IMR-90 (cell line): ENCODE data around the gene IGFBPL1. TPM values are rescaled to one million over a fixed set of nuclear protein-coding genes. Genes with fewer than 3 reads are reported as not detected.

ENCODE experiments used
- ATAC-seq: fragments of 200-7000 bp; cut with Tn5 transposase; 2 replicates; pipeline ENCODE4 v1.9.1; 2020; ENCODE audit warnings: low read depth, mild to moderate bottlenecking, moderate library complexity
- BruUV-seq: library from RNA; stranded (reverse); fragments of 400-500 nt; replicated peaks from 2 replicates; lab custom pipeline; 2021; lab: Mats Ljungman, UMichigan
- CTCF ChIA-PET: fragments of 300-600 bp; formaldehyde crosslinking; extraction: SDS; loops from one replicate; lab custom pipeline; 2021; ENCODE audit warnings: antibody characterized with exemption; lab: Yijun Ruan, JAX
- POLR2A ChIA-PET: fragments of 300-600 bp; sonication (Branson Sonifier 250); formaldehyde crosslinking; loops from one replicate; lab custom pipeline; 2022; ENCODE audit warnings: antibody characterized with exemption; ENCODE audit not compliant: unreplicated experiment; lab: Charles Lee
- DNase-seq: peaks from one replicate; pipeline ENCODE4 v3.0.0; 2013
- H2AFZ ChIP-seq: replicated peaks from 2 replicates; pipeline ENCODE3; 2013; ENCODE audit warnings: low read length, mild to moderate bottlenecking; ENCODE audit not compliant: poor library complexity
- H2AK5ac ChIP-seq: 2 replicates; pipeline ENCODE4 v1.6.1; 2013; ENCODE audit warnings: low read depth, low read length, inconsistent platforms
- H2AK9ac ChIP-seq: replicated peaks from 2 replicates; pipeline ENCODE3; 2013; ENCODE audit warnings: mild to moderate bottlenecking, low read depth, low read length, moderate library complexity; ENCODE audit not compliant: poor library complexity
- H2BK120ac ChIP-seq: 2 replicates; pipeline ENCODE4 v1.6.1; 2013; ENCODE audit warnings: low read depth, low read length, inconsistent platforms
- H2BK15ac ChIP-seq: 3 replicates; pipeline ENCODE4 v1.6.1; 2013; ENCODE audit warnings: low read depth, low read length, inconsistent platforms
- H2BK20ac ChIP-seq: 2 replicates; pipeline ENCODE4 v1.6.1; 2013; ENCODE audit warnings: low read depth, mild to moderate bottlenecking, inconsistent platforms, low read length, moderate library complexity
- H2BK5ac ChIP-seq: 2 replicates; pipeline ENCODE4 v1.6.1; 2013; ENCODE audit warnings: mild to moderate bottlenecking, low read depth, low read length, inconsistent platforms; ENCODE audit not compliant: poor library complexity, severe bottlenecking
- H3K14ac ChIP-seq: replicated peaks from 2 replicates; pipeline ENCODE4 v1.6.1; 2013; ENCODE audit warnings: low read depth, low read length, inconsistent platforms
- H3K18ac ChIP-seq: 2 replicates; pipeline ENCODE4 v1.6.1; 2013; ENCODE audit warnings: low read depth, low read length, control low read depth
- H3K23ac ChIP-seq: 2 replicates; pipeline ENCODE4 v1.6.1; 2013; ENCODE audit warnings: low read depth, low read length, inconsistent platforms
- H3K27ac ChIP-seq: 2 replicates; pipeline ENCODE4 v1.5.1; 2013; ENCODE audit warnings: mild to moderate bottlenecking, control low read depth, low read length; ENCODE audit not compliant: insufficient read depth
- H3K27me3 ChIP-seq: 2 replicates; pipeline ENCODE4 v1.6.1; 2013; ENCODE audit warnings: low read length; ENCODE audit not compliant: control insufficient read depth, insufficient read depth
- H3K36me3 ChIP-seq: 2 replicates; pipeline ENCODE4 v1.6.1; 2013; ENCODE audit warnings: low read length, mixed read lengths; ENCODE audit not compliant: control insufficient read depth, insufficient read depth
- H3K4ac ChIP-seq: 2 replicates; pipeline ENCODE4 v1.6.1; 2013; ENCODE audit warnings: low read depth, low read length, inconsistent platforms
- H3K4me1 ChIP-seq: 2 replicates; pipeline ENCODE4 v1.6.1; 2013; ENCODE audit warnings: low read length, mixed read lengths; ENCODE audit not compliant: control insufficient read depth, insufficient read depth
- H3K4me2 ChIP-seq: 2 replicates; pipeline ENCODE4 v1.6.1; 2013; ENCODE audit warnings: low read depth, mild to moderate bottlenecking, control low read depth, low read length, moderate library complexity
- H3K4me3 ChIP-seq: 2 replicates; pipeline ENCODE4 v1.5.1; 2013; ENCODE audit warnings: low read depth, mild to moderate bottlenecking, control low read depth, low read length, moderate library complexity; ENCODE audit not compliant: insufficient read depth
- H3K56ac ChIP-seq: 2 replicates; pipeline ENCODE4 v1.6.1; 2013; ENCODE audit warnings: low read length, inconsistent platforms; ENCODE audit not compliant: insufficient read depth; ENCODE audit errors: extremely low read depth
- H3K79me1 ChIP-seq, 2 experiments: 2 replicates each; pipeline ENCODE4 v1.6.1; 2013; ENCODE audit warnings: low read length in 2 of 2, inconsistent platforms in 1 of 2, low read depth in 1 of 2
- H3K9ac ChIP-seq: 2 replicates; pipeline ENCODE4 v1.6.1; 2013; ENCODE audit warnings: low read depth, low read length, control low read depth
- H3K9me1 ChIP-seq: 2 replicates; pipeline ENCODE4 v1.6.1; 2013; ENCODE audit warnings: low read length, inconsistent platforms; ENCODE audit not compliant: insufficient read depth
- H3K9me3 ChIP-seq: 2 replicates; pipeline ENCODE4 v1.6.1; 2013; ENCODE audit warnings: low read length; ENCODE audit not compliant: control insufficient read depth, insufficient read depth
- H4K20me1 ChIP-seq: 2 replicates; pipeline ENCODE4 v1.6.1; 2013; ENCODE audit warnings: low read length, inconsistent platforms; ENCODE audit not compliant: insufficient read depth
- H4K5ac ChIP-seq: 2 replicates; pipeline ENCODE4 v1.6.1; 2013; ENCODE audit warnings: mild to moderate bottlenecking, low read depth, low read length, control low read depth
- H4K8ac ChIP-seq, 2 experiments: 2 replicates each; pipeline ENCODE4 v1.6.1; 2013; ENCODE audit warnings: low read depth in 2 of 2, low read length in 2 of 2, control low read depth in 1 of 2, inconsistent platforms in 1 of 2
- H4K91ac ChIP-seq: 2 replicates; pipeline ENCODE4 v1.6.1; 2013; ENCODE audit warnings: low read depth, low read length, inconsistent platforms; ENCODE audit not compliant: insufficient read depth
- BHLHE40 ChIP-seq: fragments of 150-350 bp; IDR thresholded peaks from 2 replicates; pipeline ENCODE4 v1.6.1; 2016; ENCODE audit warnings: mild to moderate bottlenecking, low read depth, low read length
- CEBPB ChIP-seq: IDR thresholded peaks from 2 replicates; pipeline ENCODE4 v1.6.1; 2012; ENCODE audit warnings: low read depth, low read length, improper control_type of control experiment
- CHD1 ChIP-seq: IDR thresholded peaks from 2 replicates; pipeline ENCODE4 v1.6.1; 2012; ENCODE audit warnings: low read depth, low read length, improper control_type of control experiment
- MAFK ChIP-seq: IDR thresholded peaks from 2 replicates; pipeline ENCODE4 v1.6.1; 2012; ENCODE audit warnings: low read depth, low read length, improper control_type of control experiment
- MAZ ChIP-seq: IDR thresholded peaks from 2 replicates; pipeline ENCODE4 v1.6.1; 2012; ENCODE audit warnings: low read depth, mild to moderate bottlenecking, low read length, improper control_type of control experiment, moderate library complexity, borderline replicate concordance
- MXI1 ChIP-seq: IDR thresholded peaks from 2 replicates; pipeline ENCODE4 v1.6.1; 2012; ENCODE audit warnings: low read depth, mild to moderate bottlenecking, low read length, moderate library complexity, borderline replicate concordance
- NFE2L2 ChIP-seq: fragments of 150-350 bp; IDR thresholded peaks from 2 replicates; pipeline ENCODE4 v1.6.1; 2016; ENCODE audit warnings: low read depth, mild to moderate bottlenecking, low read length
- RAD21 ChIP-seq: IDR thresholded peaks from 2 replicates; pipeline ENCODE4 v1.6.1; 2012; ENCODE audit warnings: low read length, improper control_type of control experiment
- SMC3 ChIP-seq: fragments of 150-350 bp; IDR thresholded peaks from 2 replicates; pipeline ENCODE4 v1.6.1; 2016; ENCODE audit warnings: low read depth, mild to moderate bottlenecking, antibody characterized with exemption, low read length, moderate library complexity
- WGBS, 2 experiments: methylation state at CpG; one replicate each; pipeline versions ENCODE4 v1.1.5 to v1.1.7; 2013; ENCODE audit warnings: missing lambda C conversion rate in 2 of 2; ENCODE audit not compliant: insufficient read length in 1 of 2; ENCODE audit errors: extremely low coverage in 2 of 2; 5-methylcytosine and 5-hydroxymethylcytosine counted together
- dilution Hi-C: fragments of 300-500 bp; cut with HindIII; formaldehyde crosslinking; loops from one replicate; pipeline ENCODE4 v1.14.3; 2018; ENCODE audit warnings: low sequenced_read_pairs; ENCODE audit not compliant: unreplicated experiment
- in situ Hi-C: fragments of 300-500 bp; cut with MboI; formaldehyde crosslinking; loops from 3 replicates; pipeline ENCODE4 v1.14.3; 2019; ENCODE audit warnings: low sequenced_read_pairs, inconsistent platforms, mixed read lengths
- intact Hi-C: fragments of 100-400 bp; cut with micrococcal nuclease; formaldehyde crosslinking; loops from 2 replicates; pipeline ENCODE4 v1.10.0; 2022
- polyA plus RNA-seq, 3 experiments: library from polyadenylated mRNA; depleted of rRNA; stranded (reverse); fragments of >200 nt; gene quantifications; 2 replicates each; pipeline ENCODE4 v1.2.3, GENCODE V29; 2012; ENCODE audit warnings: low replicate concordance in 1 of 3
- total RNA-seq: library from RNA; depleted of rRNA; stranded (reverse); fragments of >200 nt; gene quantifications from 2 replicates; pipeline ENCODE4 v1.2.3, GENCODE V29; 2012

The IGFBPL1 gene
- total and polyA plus RNA-seq, 2 of the 4 experiments (the other 2 are of a cell fraction): not detected

- no peak overlapping the region for H2BK20ac ChIP-seq
- DNase-seq (no peak), ATAC-seq (no peak)
- no peak overlapping the region for H4K5ac ChIP-seq
- H3K56ac ChIP-seq: no peak overlapping the region
- dilution Hi-C loops (no loop called here), intact Hi-C loops (no loop called here), in situ Hi-C loops (loop anchor here (25.0 kb wide), 1 partner anchor 870 kb away; the partner anchor contains the start of gene POLR1E)
- H4K91ac ChIP-seq: no peak overlapping the region
- H2AK5ac ChIP-seq: no peak overlapping the region
- H3K79me1 ChIP-seq: no peaks in the 10 kb centered on the region
- no peaks in the 10 kb centered on the region for H3K4me1 ChIP-seq
- peaks cover 10% of the 10 kb centered on the region for H3K27me3 ChIP-seq
- no CpG with 5 or more reads among the region's 5 CpGs for WGBS, 2 experiments
- H3K18ac ChIP-seq: no peak overlapping the region
- H3K9ac ChIP-seq: no peak overlapping the region
- no peaks in the 10 kb centered on the region for H3K9me1 ChIP-seq
- TF ChIP-seq BHLHE40 (no peak), SMC3 (no peak), RAD21 (no peak), CEBPB (no peak), MXI1 (no peak), MAFK (no peak), NFE2L2 (no peak), CHD1 (no peak), MAZ (no peak)
- no peak overlapping the region for H3K4ac ChIP-seq
- H3K4me3 ChIP-seq: no peak overlapping the region
- H2AK9ac ChIP-seq: no peak overlapping the region
- no peak overlapping the region for H2BK15ac ChIP-seq
- no peaks in the 10 kb centered on the region for H3K9me3 ChIP-seq
- no peaks in the 10 kb centered on the region for H3K36me3 ChIP-seq
- BruUV-seq: no TSS peak
- no peak overlapping the region for H2BK120ac ChIP-seq
- H2BK5ac ChIP-seq: no peak overlapping the region
- ChIA-PET POLR2A (no interaction called here), CTCF (no interaction called here)
- no peak overlapping the region for H4K8ac ChIP-seq
- no peak overlapping the region for H3K23ac ChIP-seq
- no peak overlapping the region for H3K14ac ChIP-seq
- no peak overlapping the region for H3K4me2 ChIP-seq
- no peak overlapping the region for H2AFZ ChIP-seq
- H4K20me1 ChIP-seq: no peaks in the 10 kb centered on the region
- no peak overlapping the region for H3K27ac ChIP-seq
Observed at GRCh38 chr9:38357350-38358114, 66.7 kb downstream of the IGFBPL1 start.
